Neural progenitor cell (in vitro differentiated cells): ENCODE measurements around the gene PDGFD. TPM values are rescaled to one million over a fixed set of nuclear protein-coding genes. Genes with fewer than 3 reads are reported as not detected.

ENCODE experiments used
- DNase-seq: peaks from one replicate; pipeline ENCODE4 v3.0.0-alpha.2; 2016; ENCODE audit warnings: low spot score
- H2AFZ ChIP-seq: fragments of 200-600 bp; sonication (generic); replicated peaks from 2 replicates; pipeline ENCODE4 v1.6.1; 2016; ENCODE audit warnings: antibody characterized with exemption
- H3F3A ChIP-seq: fragments of 200-600 bp; sonication (generic); 2 replicates; pipeline ENCODE4 v1.6.1; 2016; ENCODE audit warnings: antibody characterized with exemption, low read depth
- H3K27ac ChIP-seq: fragments of 200-600 bp; sonication (generic); 2 replicates; pipeline ENCODE4 v1.5.1; 2016; ENCODE audit warnings: mild to moderate bottlenecking
- H3K27me3 ChIP-seq: fragments of 200-600 bp; sonication (generic); 2 replicates; pipeline ENCODE4 v1.6.1; 2016; ENCODE audit warnings: mild to moderate bottlenecking, moderate library complexity
- H3K36me3 ChIP-seq: fragments of 200-600 bp; sonication (generic); 2 replicates; pipeline ENCODE4 v1.5.1; 2016
- H3K4me1 ChIP-seq: fragments of 200-600 bp; sonication (generic); 2 replicates; pipeline ENCODE4 v1.6.1; 2016; ENCODE audit warnings: mixed run types
- H3K4me2 ChIP-seq: fragments of 200-600 bp; sonication (generic); 2 replicates; pipeline ENCODE4 v1.6.1; 2016
- H3K4me3 ChIP-seq: fragments of 200-600 bp; sonication (generic); 2 replicates; pipeline ENCODE4 v1.5.1; 2016
- H3K79me2 ChIP-seq: fragments of 200-600 bp; sonication (generic); 2 replicates; pipeline ENCODE4 v1.6.1; 2016; ENCODE audit warnings: low read depth
- H3K9ac ChIP-seq: fragments of 200-600 bp; sonication (generic); 2 replicates; pipeline ENCODE4 v1.6.1; 2016
- H3K9me3 ChIP-seq: fragments of 200-600 bp; sonication (generic); 2 replicates; pipeline ENCODE4 v1.5.1; 2016; ENCODE audit warnings: low read depth
- H4K20me1 ChIP-seq: fragments of 200-600 bp; sonication (generic); 2 replicates; pipeline ENCODE4 v1.6.1; 2016; ENCODE audit warnings: low read depth
- H3K27ac Mint-ChIP-seq: 3 replicates; pipeline ENCODE4 v1.8.0; 2021; ENCODE audit warnings: mixed read lengths
- H3K27me3 Mint-ChIP-seq: 2 replicates; pipeline ENCODE4 v1.8.0; 2022; ENCODE audit warnings: low read depth, mild to moderate bottlenecking, inconsistent platforms, moderate library complexity, mixed read lengths; ENCODE audit not compliant: insufficient read depth
- H3K36me3 Mint-ChIP-seq: 3 replicates; pipeline ENCODE4 v1.8.0; 2021; ENCODE audit warnings: mixed read lengths
- H3K4me1 Mint-ChIP-seq: 3 replicates; pipeline ENCODE4 v1.8.0; 2021; ENCODE audit warnings: mixed read lengths
- H3K4me3 Mint-ChIP-seq: 3 replicates; pipeline ENCODE4 v1.8.0; 2021; ENCODE audit warnings: mild to moderate bottlenecking, moderate library complexity, mixed read lengths
- H3K9me3 Mint-ChIP-seq: 3 replicates; pipeline ENCODE4 v1.8.0; 2020; ENCODE audit warnings: mixed read lengths
- CTCF ChIP-seq: fragments of 200-600 bp; sonication (generic); IDR thresholded peaks from 2 replicates; pipeline ENCODE4 v1.5.1; 2017; ENCODE audit warnings: antibody characterized with exemption, mild to moderate bottlenecking
- EZH2 ChIP-seq: fragments of 200-600 bp; sonication (generic); IDR thresholded peaks from 2 replicates; pipeline ENCODE4 v1.6.1; 2017; ENCODE audit warnings: antibody characterized with exemption, mild to moderate bottlenecking, moderate library complexity
- EZH2phosphoT487 ChIP-seq: fragments of 200-600 bp; sonication (generic); IDR thresholded peaks from 2 replicates; pipeline ENCODE4 v1.6.1; 2017; ENCODE audit warnings: antibody characterized with exemption
- total RNA-seq: library from RNA; depleted of rRNA; stranded (reverse); fragments of >200 nt; gene quantifications from 2 replicates; pipeline ENCODE4 v1.2.3, GENCODE V29; 2015; ENCODE audit warnings: low replicate concordance

Gene PDGFD
- total RNA-seq, 1 donor from 2014 or later: 3.7 TPM

GRCh38 chr11:104058680-104059079 lies 105.3 kb downstream of the PDGFD start:
- Mint-ChIP-seq H3K4me3 (no peak overlapping the region), H3K9me3 (no peaks in the 10 kb centered on the region), H3K4me1 (peaks cover 3% of the 10 kb centered on the region), H3K27me3 (no peaks in the 10 kb centered on the region), H3K27ac (no peak overlapping the region), H3K36me3 (no peaks in the 10 kb centered on the region)
- Histone ChIP-seq H3K4me1 (peaks cover 8% of the 10 kb centered on the region), H3F3A (no peaks in the 10 kb centered on the region), H3K27me3 (no peaks in the 10 kb centered on the region), H3K9ac (no peak overlapping the region), H3K36me3 (no peaks in the 10 kb centered on the region), H4K20me1 (no peaks in the 10 kb centered on the region), H3K4me3 (no peak overlapping the region), H3K4me2 (no peak overlapping the region), H3K27ac (no peak overlapping the region), H2AFZ (no peak overlapping the region), H3K9me3 (no peaks in the 10 kb centered on the region), H3K79me2 (no peaks in the 10 kb centered on the region)
- no peak for TF ChIP-seq EZH2phosphoT487
- TF ChIP-seq EZH2: no peak
- TF ChIP-seq CTCF: no peak
- DNase-seq: no peak

GRCh38 chr11:104057908-104058307 lies 106.0 kb downstream of the PDGFD start:
- Histone ChIP-seq H3K79me2 (no peaks in the 10 kb centered on the region), H3K4me2 (no peak overlapping the region), H3K4me1 (peaks cover 8% of the 10 kb centered on the region), H3K9ac (no peak overlapping the region), H3F3A (no peaks in the 10 kb centered on the region), H3K36me3 (no peaks in the 10 kb centered on the region), H3K4me3 (no peak overlapping the region), H4K20me1 (no peaks in the 10 kb centered on the region), H2AFZ (no peak overlapping the region), H3K9me3 (no peaks in the 10 kb centered on the region), H3K27me3 (no peaks in the 10 kb centered on the region), H3K27ac (no peak overlapping the region)
- Mint-ChIP-seq H3K27ac (no peak overlapping the region), H3K4me1 (peaks cover 3% of the 10 kb centered on the region), H3K4me3 (no peak overlapping the region), H3K9me3 (no peaks in the 10 kb centered on the region), H3K27me3 (no peaks in the 10 kb centered on the region), H3K36me3 (no peaks in the 10 kb centered on the region)
- DNase-seq: no peak
- TF ChIP-seq EZH2 (no peak), EZH2phosphoT487 (no peak), CTCF (no peak)

- Histone ChIP-seq H3K4me1 (peaks cover 8% of the 10 kb centered on the region), H4K20me1 (no peaks in the 10 kb centered on the region), H3K79me2 (no peaks in the 10 kb centered on the region), H3K9me3 (no peaks in the 10 kb centered on the region), H3F3A (no peaks in the 10 kb centered on the region), H3K4me3 (no peak overlapping the region), H3K36me3 (no peaks in the 10 kb centered on the region), H3K27ac (no peak overlapping the region), H3K9ac (no peak overlapping the region), H3K4me2 (no peak overlapping the region), H2AFZ (no peak overlapping the region), H3K27me3 (no peaks in the 10 kb centered on the region)
- H3K4me1 Mint-ChIP-seq: peaks cover 5% of the 10 kb centered on the region
- H3K9me3 Mint-ChIP-seq: no peaks in the 10 kb centered on the region
- no peaks in the 10 kb centered on the region for H3K36me3 Mint-ChIP-seq
- H3K27ac Mint-ChIP-seq: no peak overlapping the region
- DNase-seq: no peak
- TF ChIP-seq EZH2phosphoT487 (no peak), CTCF (no peak), EZH2 (no peak)
- no peaks in the 10 kb centered on the region for H3K27me3 Mint-ChIP-seq
- H3K4me3 Mint-ChIP-seq: no peak overlapping the region
These were observed 108.4 kb downstream of the PDGFD start for GRCh38 chr11:104055596-104055995.
